ENCODE data around the gene GTPBP2.

DNA sequence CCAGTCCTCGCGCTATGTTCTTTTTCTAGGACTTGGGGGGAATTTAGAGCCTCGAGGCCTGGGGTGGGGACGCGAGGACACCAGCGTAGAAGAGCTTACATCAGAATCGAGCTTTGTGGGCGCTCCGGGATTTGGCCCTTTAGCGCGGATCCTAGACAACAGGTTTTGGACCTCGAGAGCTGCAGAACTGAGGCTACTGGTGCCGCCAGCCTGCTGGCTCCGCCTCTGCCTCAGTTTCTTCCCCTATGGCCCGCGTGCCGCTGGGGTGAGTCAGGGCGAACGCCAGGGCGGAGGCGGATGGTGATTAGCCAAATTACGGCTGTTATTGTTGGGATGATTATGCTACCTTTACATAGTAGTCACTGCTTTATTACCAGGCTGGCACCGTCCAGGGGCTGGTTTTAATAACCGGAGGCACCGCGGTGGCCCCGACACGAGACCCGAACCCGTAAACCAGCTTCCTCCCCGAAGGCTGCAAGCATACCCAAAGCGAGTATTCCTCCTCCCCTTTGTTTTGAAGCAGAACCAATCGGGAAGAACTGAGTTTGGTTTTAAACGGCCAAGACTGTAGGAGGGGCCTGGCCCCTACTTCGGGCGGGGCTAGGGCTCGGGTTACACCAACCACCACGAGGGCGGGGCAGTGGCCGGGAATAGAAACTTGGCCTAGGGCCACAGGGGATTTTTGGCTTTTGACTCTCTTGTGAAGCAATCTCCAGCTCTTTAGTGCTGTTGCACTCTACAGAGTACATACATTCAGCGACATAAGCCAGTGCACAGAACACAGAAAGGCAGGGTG lies 639 bp upstream of the GTPBP2 start:
- TF ChIP-seq POLR2AphosphoS5 (IDR thresholded peaks at IDR 0.05; ENCODE audit: borderline replicate concordance, low read depth, low read length), result peak; percentile 97
- no peak for TF ChIP-seq EZH2 (IDR thresholded peaks at IDR 0.05)

Data from SK-N-MC (cell line).